Breast epithelium (tissue), 4 donors: ENCODE data around the gene PTGR2. TPM values are rescaled to one million over a fixed set of nuclear protein-coding genes. Genes with fewer than 3 reads are reported as not detected.
"Not testable (repeated sequence)": the region's sequence is repeated elsewhere in the genome, so short reads cannot be mapped to it uniquely, and the experiment has no call there.

Source experiments
- DNase-seq, 2 donors: peaks; one replicate each; pipeline ENCODE4 v3.0.0-alpha.2; 2019; ENCODE audit warnings: low spot score in 2 of 2
- H3K27ac ChIP-seq, 2 donors: fragments of 200-600 bp; sonication (generic) in 1 of 2; one replicate each; pipeline ENCODE4 v1.5.1; 2016 to 2019; ENCODE audit warnings: mild to moderate bottlenecking in 1 of 2
- H3K27me3 ChIP-seq, 2 donors: fragments of 200-600 bp; sonication (generic) in 1 of 2; one replicate each; pipeline versions ENCODE4 v1.5.1 to v1.6.0; 2017 to 2019; ENCODE audit warnings: control low read depth in 1 of 2, mild to moderate bottlenecking in 1 of 2
- H3K36me3 ChIP-seq: fragments of 200-600 bp; one replicate; pipeline ENCODE4 v1.5.1; 2019
- H3K4me1 ChIP-seq, 2 donors: fragments of 200-600 bp; sonication (generic); one replicate each; pipeline ENCODE4 v1.5.1; 2016 to 2019; ENCODE audit warnings: control low read depth in 1 of 2
- H3K4me3 ChIP-seq, 3 donors: fragments of 200-600 bp; sonication (generic); 1 replicate in 2 of 3; 2 replicates in 1 of 3; pipeline ENCODE4 v1.5.1; 2016 to 2019; ENCODE audit warnings: mild to moderate bottlenecking in 3 of 3, moderate library complexity in 2 of 3
- H3K9me3 ChIP-seq, 2 donors: fragments of 200-600 bp; sonication (generic) in 1 of 2; one replicate each; pipeline ENCODE4 v1.5.1; 2016 to 2019; ENCODE audit warnings: control low read depth in 1 of 2
- POLR2A ChIP-seq: fragments of 450-650 bp; IDR thresholded peaks from one replicate; pipeline ENCODE4 v1.6.1; 2016; ENCODE audit warnings: antibody characterized with exemption, mild to moderate bottlenecking, moderate library complexity
- POLR2AphosphoS5 ChIP-seq, 3 donors: sonication (generic); formaldehyde crosslinking; IDR thresholded peaks; one replicate each; pipeline ENCODE4 v1.6.1; 2017; ENCODE audit warnings: antibody characterized with exemption in 3 of 3
- intact Hi-C: fragments of 100-400 bp; cut with DNase I; formaldehyde crosslinking; loops from one replicate; pipeline ENCODE4 v1.15.1; 2023; ENCODE audit warnings: low total_unique reads
- total RNA-seq, 3 donors: library from RNA; depleted of rRNA; stranded (reverse); fragments of >200 nt; gene quantifications; one replicate each; pipeline ENCODE4 v1.1.0, GENCODE V29; 2016
- TF ChIP-seq, protein P1 (sequence below), 3 donors: fragments of 450-650 bp; IDR thresholded peaks; one replicate each; pipeline ENCODE4 v1.5.1; 2016 to 2017; ENCODE audit warnings: antibody characterized with exemption in 3 of 3, mild to moderate bottlenecking in 3 of 3, moderate library complexity in 3 of 3

PTGR2 gene
- total RNA-seq, 3 donors from 2014 or later: 11.5 to 14.6 (median 12.3) TPM

DNA sequence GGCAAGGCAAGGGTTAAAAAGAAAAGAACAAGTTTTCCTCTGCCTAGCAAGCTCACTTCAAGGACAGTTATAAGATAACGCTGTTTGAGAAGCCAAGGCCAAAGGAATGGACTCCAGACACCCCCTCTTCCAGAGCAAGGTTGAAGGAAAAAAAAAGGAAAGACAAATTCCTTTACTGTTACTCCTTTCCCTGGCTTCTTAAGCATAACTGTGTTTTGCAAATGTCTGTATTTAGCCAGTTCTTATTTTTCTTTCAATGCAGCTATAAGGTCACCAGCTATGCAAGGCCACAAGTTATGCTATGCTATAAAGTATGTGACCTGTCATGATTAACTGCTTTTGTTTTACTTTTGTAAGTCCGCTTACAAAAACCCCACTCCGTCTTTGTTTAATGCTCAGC, 61.6 kb downstream of the PTGR2 start:
- no peaks in the 10 kb centered on the region for H3K27me3 ChIP-seq
- DNase-seq: no peak
- H3K27ac ChIP-seq: no peak overlapping the region
- TF ChIP-seq POLR2AphosphoS5 (IDR thresholded peaks at IDR 0.05) (no peak), POLR2A (no peak)
- TF ChIP-seq, protein P1, sequence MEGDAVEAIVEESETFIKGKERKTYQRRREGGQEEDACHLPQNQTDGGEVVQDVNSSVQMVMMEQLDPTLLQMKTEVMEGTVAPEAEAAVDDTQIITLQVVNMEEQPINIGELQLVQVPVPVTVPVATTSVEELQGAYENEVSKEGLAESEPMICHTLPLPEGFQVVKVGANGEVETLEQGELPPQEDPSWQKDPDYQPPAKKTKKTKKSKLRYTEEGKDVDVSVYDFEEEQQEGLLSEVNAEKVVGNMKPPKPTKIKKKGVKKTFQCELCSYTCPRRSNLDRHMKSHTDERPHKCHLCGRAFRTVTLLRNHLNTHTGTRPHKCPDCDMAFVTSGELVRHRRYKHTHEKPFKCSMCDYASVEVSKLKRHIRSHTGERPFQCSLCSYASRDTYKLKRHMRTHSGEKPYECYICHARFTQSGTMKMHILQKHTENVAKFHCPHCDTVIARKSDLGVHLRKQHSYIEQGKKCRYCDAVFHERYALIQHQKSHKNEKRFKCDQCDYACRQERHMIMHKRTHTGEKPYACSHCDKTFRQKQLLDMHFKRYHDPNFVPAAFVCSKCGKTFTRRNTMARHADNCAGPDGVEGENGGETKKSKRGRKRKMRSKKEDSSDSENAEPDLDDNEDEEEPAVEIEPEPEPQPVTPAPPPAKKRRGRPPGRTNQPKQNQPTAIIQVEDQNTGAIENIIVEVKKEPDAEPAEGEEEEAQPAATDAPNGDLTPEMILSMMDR (IDR thresholded peaks at IDR 0.05): no peak
- intact Hi-C loops: no loop called here
- H3K4me3 ChIP-seq: no peak overlapping the region
- H3K4me1 ChIP-seq: no peaks in the 10 kb centered on the region
- peaks cover 4% of the 10 kb centered on the region for H3K36me3 ChIP-seq
- H3K9me3 ChIP-seq: no peaks in the 10 kb centered on the region

DNA sequence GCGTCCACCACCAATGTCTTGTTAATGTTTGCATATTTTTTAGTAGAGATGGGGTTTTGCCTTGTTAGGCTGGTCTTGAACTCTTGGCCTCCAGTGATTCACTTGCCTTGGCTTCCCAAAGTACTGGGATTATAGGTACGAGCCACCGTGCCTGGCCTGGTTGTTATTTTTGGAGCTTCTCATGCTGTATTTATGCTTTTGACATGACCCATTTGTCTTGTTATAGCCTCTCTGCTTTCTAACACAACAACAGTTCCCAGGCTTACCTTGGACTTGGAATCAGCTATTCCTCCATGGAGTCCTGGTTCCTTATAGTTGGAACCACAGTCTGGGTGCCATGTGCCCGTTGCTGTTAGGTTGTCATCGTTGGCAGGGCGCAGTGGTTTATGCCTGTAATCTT, 64.7 kb downstream of the PTGR2 start:
- Histone ChIP-seq H3K27me3 (no peaks in the 10 kb centered on the region), H3K27ac (no peak overlapping the region), H3K4me3 (no peak overlapping the region), H3K36me3 (peaks cover 5% of the 10 kb centered on the region), H3K4me1 (no peaks in the 10 kb centered on the region), H3K9me3 (no peaks in the 10 kb centered on the region)
- TF ChIP-seq, protein P1 (IDR thresholded peaks at IDR 0.05): no peak
- TF ChIP-seq POLR2A (no peak), POLR2AphosphoS5 (IDR thresholded peaks at IDR 0.05) (no peak)
- intact Hi-C loops: no loop called here
- DNase-seq: no peak

DNA sequence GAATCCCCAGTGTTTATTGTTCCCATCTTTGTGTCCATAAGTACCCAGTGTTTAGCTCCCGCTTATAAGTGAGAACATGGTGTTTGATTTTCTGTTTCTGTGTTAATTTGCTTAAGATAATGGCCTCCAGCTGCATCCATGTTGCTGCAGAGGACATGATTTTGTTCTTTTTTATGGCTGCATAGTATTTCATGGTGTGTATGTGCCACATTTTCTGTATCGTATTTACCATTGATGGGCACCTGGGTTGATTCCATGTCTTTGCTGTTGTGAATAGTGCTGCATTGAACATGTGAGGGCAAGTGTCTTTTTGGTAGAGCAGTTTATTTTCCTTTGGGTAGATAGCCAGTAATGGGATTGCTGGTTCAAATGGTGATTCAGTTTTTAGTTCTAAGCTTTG, 67.8 kb downstream of the PTGR2 start:
- H3K4me3 ChIP-seq, H3K4me1 ChIP-seq, H3K27ac ChIP-seq, DNase-seq, H3K27me3 ChIP-seq, intact Hi-C loops, H3K9me3 ChIP-seq: not testable (repeated sequence)
- H3K36me3 ChIP-seq: peaks cover 14% of the 10 kb centered on the region

DNA sequence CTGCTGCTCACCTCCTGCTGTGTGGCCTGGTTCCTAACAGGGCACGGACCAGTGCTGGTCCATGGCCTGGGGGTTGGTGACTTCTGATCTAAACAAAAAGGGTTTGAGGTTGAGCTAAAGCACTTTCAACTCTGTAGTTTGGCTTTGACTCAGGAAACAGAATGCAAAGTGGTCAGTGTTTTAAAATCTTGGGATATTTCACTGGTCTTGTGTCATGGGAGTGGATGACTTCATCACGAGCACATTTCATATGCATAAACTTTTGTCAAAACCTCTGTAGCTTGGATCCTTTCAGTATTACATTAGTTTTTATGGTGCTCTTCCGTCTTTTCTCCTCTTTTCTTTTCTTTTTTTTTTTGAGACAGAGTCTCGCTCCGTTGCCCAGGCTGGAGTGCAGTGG, 72.7 kb downstream of the PTGR2 start:
- H3K27me3 ChIP-seq: no peaks in the 10 kb centered on the region
- intact Hi-C loops: no loop called here

More for the DNA sequence above, 72.7 kb downstream of the PTGR2 start:
- H3K27ac ChIP-seq: no peak overlapping the region
- peaks cover 14% of the 10 kb centered on the region for H3K36me3 ChIP-seq
- no peak for DNase-seq
- H3K4me1 ChIP-seq: no peaks in the 10 kb centered on the region
- TF ChIP-seq, protein P1 (IDR thresholded peaks at IDR 0.05): no peak
- TF ChIP-seq POLR2A: no peak
- no peak for TF ChIP-seq POLR2AphosphoS5 (IDR thresholded peaks at IDR 0.05)
- H3K9me3 ChIP-seq: no peaks in the 10 kb centered on the region
- H3K4me3 ChIP-seq: no peak overlapping the region

Other genes starting within 250 kb of the PTGR2 start
- gene ACOT6, start 239.3 kb upstream of the PTGR2 start, total RNA-seq: under 1 TPM in 1 of 3 donors, not detected in 2; 0.16 TPM
- gene DNAL1, start 206.8 kb upstream of the PTGR2 start, total RNA-seq: 10 to 100 TPM in 2 of 3 donors, 1 to 10 TPM in 1; 6.1 to 12.8 (median 10.5) TPM
- gene PNMA1, start 137.4 kb upstream of the PTGR2 start, total RNA-seq: 10 to 100 TPM; 12.1 to 19.3 (median 19.2) TPM
- gene ZNF410, start 35.0 kb downstream of the PTGR2 start, total RNA-seq: 10 to 100 TPM; 47.8 to 71.1 (median 59.0) TPM
- 10 to 100 TPM in 2 of 3 donors, 1 to 10 TPM in 1; 4.5 to 12.3 (median 11.1) TPM for gene FAM161B, start 98.3 kb downstream of the PTGR2 start, total RNA-seq
- 10 to 100 TPM; 37.9 to 64.8 (median 46.9) TPM for gene COQ6, start 98.5 kb downstream of the PTGR2 start, total RNA-seq
- 10 to 100 TPM; 10.2 to 52.1 (median 25.0) TPM for gene ENTPD5, start 167.5 kb downstream of the PTGR2 start, total RNA-seq
- 10 to 100 TPM; 10.6 to 24.9 (median 18.7) TPM for gene BBOF1, start 167.5 kb downstream of the PTGR2 start, total RNA-seq
- 10 to 100 TPM; 26.9 to 78.9 (median 40.7) TPM for gene ALDH6A1, start 232.6 kb downstream of the PTGR2 start, total RNA-seq
- gene LIN52, start 233.1 kb downstream of the PTGR2 start, total RNA-seq: 10 to 100 TPM; 11.1 to 13.0 (median 11.4) TPM